Measurements from ENCODE around the gene SLC35A4. TPM values are rescaled to one million over a fixed set of nuclear protein-coding genes. Genes with fewer than 3 reads are reported as not detected.

Gene SLC35A4
- total and polyA plus RNA-seq, 7 experiments from 2014 or later = 40.4 to 142 (median 52.7) TPM

Small RNAs within 50 kb of the gene (microRNA-seq; reads per million reads assigned to microRNA genes)
- gene MIR6831 (ENCODE audit: borderline microRNAs expressed) = not detected

Other genes with a start within 250 kb of the SLC35A4 start
- gene HBEGF, start 218.2 kb upstream of the SLC35A4 start, total RNA-seq = 10 to 100 TPM in 3 of 5 experiments, under 1 TPM in 2; 0.35 to 95.5 (median 11.6) TPM
- gene HBEGF, start 218.2 kb upstream of the SLC35A4 start, polyA plus RNA-seq = not detected
- under 1 TPM in 3 of 5 experiments, not detected in 2; 0.13 to 0.96 (median 0.34) TPM for gene SLC4A9, start 204.6 kb upstream of the SLC35A4 start, total RNA-seq
- gene SLC4A9, start 204.6 kb upstream of the SLC35A4 start, polyA plus RNA-seq = not detected
- 100 to 1,000 TPM; 145 to 240 (median 217) TPM for gene ANKHD1, start 163.0 kb upstream of the SLC35A4 start, total RNA-seq
- 10 to 100 TPM; 63.1 to 87.1 TPM for gene ANKHD1, start 163.0 kb upstream of the SLC35A4 start, polyA plus RNA-seq
- gene EIF4EBP3, start 17.2 kb upstream of the SLC35A4 start, total RNA-seq = 10 to 100 TPM; 12.5 to 19.5 (median 16.2) TPM
- 10 to 100 TPM; 61.7 to 80.8 TPM for gene EIF4EBP3, start 17.2 kb upstream of the SLC35A4 start, polyA plus RNA-seq
- 10 to 100 TPM; 23.8 to 45.5 (median 34.0) TPM for gene SRA1, start 7.4 kb upstream of the SLC35A4 start, total RNA-seq
- gene SRA1, start 7.4 kb upstream of the SLC35A4 start, polyA plus RNA-seq = 10 to 100 TPM; 31.1 to 34.4 TPM
- 10 to 100 TPM; 37.9 to 77.8 (median 72.4) TPM for gene APBB3, start 230 bp upstream of the SLC35A4 start, total RNA-seq
- gene APBB3, start 230 bp upstream of the SLC35A4 start, polyA plus RNA-seq = 1 to 10 TPM; 6.3 to 6.8 TPM
- gene CD14, start 68.3 kb downstream of the SLC35A4 start, total RNA-seq = 100 to 1,000 TPM in 1 of 5 experiments, 10 to 100 TPM in 2, 1 to 10 TPM in 1, under 1 TPM in 1; 0.56 to 198 (median 10.1) TPM
- 1 to 10 TPM; 2.5 to 2.9 TPM for gene CD14, start 68.3 kb downstream of the SLC35A4 start, polyA plus RNA-seq
- 10 to 100 TPM; 24.5 to 55.3 (median 36.4) TPM for gene TMCO6, start 74.6 kb downstream of the SLC35A4 start, total RNA-seq
- 10 to 100 TPM; 17.1 to 20.4 TPM for gene TMCO6, start 74.6 kb downstream of the SLC35A4 start, polyA plus RNA-seq
- 10 to 100 TPM; 33.2 to 68.7 (median 43.5) TPM for gene NDUFA2, start 82.8 kb downstream of the SLC35A4 start, total RNA-seq
- 100 to 1,000 TPM; 147 to 149 TPM for gene NDUFA2, start 82.8 kb downstream of the SLC35A4 start, polyA plus RNA-seq
- 100 to 1,000 TPM; 118 to 186 (median 179) TPM for gene IK, start 83.0 kb downstream of the SLC35A4 start, total RNA-seq
- gene IK, start 83.0 kb downstream of the SLC35A4 start, polyA plus RNA-seq = 100 to 1,000 TPM; 192 to 207 TPM
- 10 to 100 TPM; 28.5 to 47.6 (median 37.8) TPM for gene WDR55, start 100.1 kb downstream of the SLC35A4 start, total RNA-seq
- gene WDR55, start 100.1 kb downstream of the SLC35A4 start, polyA plus RNA-seq = 10 to 100 TPM; 10.5 to 20.9 TPM
- gene DND1, start 108.7 kb downstream of the SLC35A4 start, total RNA-seq = 1 to 10 TPM; 2.1 to 5.0 (median 3.3) TPM
- gene DND1, start 108.7 kb downstream of the SLC35A4 start, polyA plus RNA-seq = under 1 TPM in 1 of 2 donors, not detected in 1; 0.15 TPM
- gene HARS1, start 126.5 kb downstream of the SLC35A4 start, total RNA-seq = 10 to 100 TPM; 48.7 to 85.7 (median 68.5) TPM
- gene HARS1, start 126.5 kb downstream of the SLC35A4 start, polyA plus RNA-seq = 10 to 100 TPM; 62.2 to 68.8 TPM
- 10 to 100 TPM; 25.4 to 59.6 (median 38.8) TPM for gene HARS2, start 126.6 kb downstream of the SLC35A4 start, total RNA-seq
- gene HARS2, start 126.6 kb downstream of the SLC35A4 start, polyA plus RNA-seq = 10 to 100 TPM; 23.5 to 30.7 TPM
- 10 to 100 TPM; 37.7 to 63.0 (median 55.1) TPM for gene ZMAT2, start 135.6 kb downstream of the SLC35A4 start, total RNA-seq
- gene ZMAT2, start 135.6 kb downstream of the SLC35A4 start, polyA plus RNA-seq = 10 to 100 TPM; 75.1 to 76.4 TPM
- gene PCDHA1, start 221.3 kb downstream of the SLC35A4 start, total RNA-seq = not detected
- gene PCDHA1, start 221.3 kb downstream of the SLC35A4 start, polyA plus RNA-seq = not detected
- gene PCDHA2, start 230.0 kb downstream of the SLC35A4 start, total RNA-seq = not detected
- gene PCDHA2, start 230.0 kb downstream of the SLC35A4 start, polyA plus RNA-seq = not detected
- not detected for gene PCDHA3, start 236.2 kb downstream of the SLC35A4 start, total RNA-seq
- not detected for gene PCDHA3, start 236.2 kb downstream of the SLC35A4 start, polyA plus RNA-seq
- gene PCDHA4, start 242.2 kb downstream of the SLC35A4 start, total RNA-seq = not detected
- not detected for gene PCDHA4, start 242.2 kb downstream of the SLC35A4 start, polyA plus RNA-seq